GM19328 (cell line): ENCODE measurements around the gene ECI1.

ENCODE experiments used
- ATAC-seq: cut with Tn5 transposase; IDR thresholded peaks from one replicate; pipeline ENCODE4 v1.9.1; 2021; ENCODE audit warnings: mild to moderate bottlenecking, moderate library complexity; ENCODE audit not compliant: unreplicated experiment

The ECI1 gene

DNA sequence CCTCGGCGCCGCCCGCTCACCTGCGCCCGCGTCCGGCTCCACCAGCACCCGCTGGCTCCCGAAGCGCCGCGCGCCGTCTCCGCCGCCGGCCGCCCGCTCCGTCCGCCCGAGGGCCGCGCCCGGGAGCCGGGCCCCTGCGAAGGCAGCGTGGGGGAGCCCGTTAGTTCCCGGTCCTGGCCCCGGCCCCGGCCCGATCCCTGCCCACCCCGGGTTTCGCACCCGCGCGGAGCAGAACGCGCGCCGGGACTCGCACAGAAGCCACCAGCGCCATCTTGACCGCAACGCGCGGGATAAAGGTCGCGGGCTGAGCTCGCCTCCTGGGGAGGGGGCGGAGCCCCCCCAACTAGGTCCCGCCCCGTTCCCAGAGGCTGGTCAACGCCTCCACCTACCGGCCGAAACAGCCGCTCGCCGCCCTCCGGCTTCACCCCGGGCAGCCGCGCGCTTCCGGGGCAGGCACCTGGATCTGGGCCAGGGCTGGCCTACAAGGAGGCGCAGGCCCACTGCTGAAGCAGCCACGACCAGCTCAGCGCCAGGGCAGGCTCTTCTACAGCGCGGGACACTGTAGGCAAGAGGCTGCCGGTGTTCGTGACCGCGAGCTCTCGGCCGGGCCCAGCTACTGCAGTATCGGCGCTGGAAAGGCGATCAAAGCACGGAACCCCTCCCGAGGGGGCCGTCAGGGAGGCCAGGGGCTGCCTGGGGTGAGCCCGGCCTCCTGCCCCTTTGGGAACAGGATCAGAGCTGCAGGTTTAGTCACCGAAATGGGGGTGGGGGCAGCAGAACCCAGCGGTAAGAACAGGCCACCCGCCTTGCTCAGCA lies at the start of gene ECI1:
ECI1 (minus strand) TSS at position 292 of the 816 bp plus-strand sequence; CDS start at position 271, 21 bp downstream.
- peak; percentile 93 for ATAC-seq

GRCh38 chr16:2299915-2300192 lies 48.5 kb upstream of the ECI1 start:
- no peak for ATAC-seq

DNA sequence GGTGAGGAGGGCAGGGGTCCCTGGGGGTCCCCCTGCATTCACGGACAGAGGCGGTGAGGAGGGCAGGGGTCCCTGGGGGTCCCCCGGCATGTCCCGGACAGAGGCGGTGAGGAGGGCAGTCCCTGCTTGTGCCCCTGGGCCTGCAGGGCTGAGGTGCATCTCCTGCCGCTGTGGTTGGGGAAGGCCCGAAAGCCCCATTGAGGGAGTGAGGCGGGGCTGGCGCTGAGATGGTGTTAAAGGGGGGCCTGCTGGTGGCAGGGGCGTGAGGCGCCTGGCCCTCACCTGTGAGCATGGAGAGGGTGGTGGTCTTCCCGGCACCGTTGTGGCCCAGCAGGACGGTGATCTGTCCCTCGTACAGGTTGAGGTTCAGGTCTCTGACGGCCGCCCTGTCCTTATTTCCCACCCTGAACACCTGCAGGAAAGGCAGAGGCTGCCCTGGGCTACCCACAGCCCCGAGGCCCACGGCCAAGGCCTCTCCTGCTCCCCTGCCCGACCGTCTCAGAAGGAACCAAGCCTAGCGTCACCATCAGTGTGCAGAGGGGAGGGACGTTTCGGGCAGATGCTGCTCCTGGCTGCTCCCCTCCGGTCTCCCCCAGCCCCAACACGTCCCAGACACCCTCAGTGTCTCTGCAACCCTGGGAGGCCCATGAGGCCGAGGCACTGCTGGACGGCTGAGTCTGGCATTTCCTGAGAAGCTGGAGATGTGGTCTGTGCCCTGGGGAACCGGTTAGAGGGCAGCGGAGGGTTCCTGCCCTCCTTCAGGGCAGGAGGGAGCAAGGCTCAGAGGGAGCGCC lies 47.9 kb upstream of the ECI1 start:
- no peak for ATAC-seq

- no peak for ATAC-seq
These were observed 47.2 kb upstream of the ECI1 start for GRCh38 chr16:2298621-2299020.

GRCh38 chr16:2297506-2297860 lies 46.1 kb upstream of the ECI1 start:
- ATAC-seq = no peak

- ATAC-seq = no peak
These were observed 45.5 kb upstream of the ECI1 start for GRCh38 chr16:2296661-2297505.

DNA sequence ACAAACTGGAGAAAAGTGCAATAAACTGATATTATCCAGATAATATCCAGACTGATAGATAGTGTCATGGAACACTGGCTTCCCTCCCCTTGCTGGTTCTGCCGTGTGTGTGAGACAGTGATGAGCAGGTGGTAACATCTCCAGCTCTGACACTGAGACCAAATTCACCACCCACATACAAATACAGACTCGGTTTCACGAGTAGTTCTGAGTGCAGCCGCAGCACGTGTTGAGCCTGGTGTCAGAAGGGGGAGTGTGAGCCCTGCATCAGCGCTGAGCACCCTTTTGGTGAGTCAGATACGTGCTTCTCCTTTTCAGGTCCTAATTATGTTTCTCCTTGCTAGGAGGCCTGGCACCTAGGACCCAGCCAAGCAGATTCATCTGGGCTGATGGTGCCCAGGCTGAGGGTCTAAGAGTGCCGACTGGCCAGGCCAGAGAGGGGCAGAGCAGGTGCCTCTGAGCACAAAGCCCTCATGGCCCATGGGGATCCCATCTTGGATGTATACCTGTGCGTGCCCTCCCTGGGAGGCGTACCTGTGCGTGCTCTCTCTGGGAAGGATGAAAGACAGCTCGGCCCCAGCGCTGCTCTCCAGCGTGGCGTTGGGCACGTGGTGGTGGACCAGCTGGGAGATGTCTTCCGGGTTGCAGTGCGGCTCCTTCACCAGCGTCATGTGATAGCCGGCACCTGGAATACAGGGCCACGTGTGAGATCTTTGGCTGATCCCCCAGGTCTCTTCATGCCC lies 43.8 kb upstream of the ECI1 start:
- ATAC-seq = peak; percentile 76

- ATAC-seq = no peak
These were observed 40.8 kb upstream of the ECI1 start for GRCh38 chr16:2292221-2292620.

DNA sequence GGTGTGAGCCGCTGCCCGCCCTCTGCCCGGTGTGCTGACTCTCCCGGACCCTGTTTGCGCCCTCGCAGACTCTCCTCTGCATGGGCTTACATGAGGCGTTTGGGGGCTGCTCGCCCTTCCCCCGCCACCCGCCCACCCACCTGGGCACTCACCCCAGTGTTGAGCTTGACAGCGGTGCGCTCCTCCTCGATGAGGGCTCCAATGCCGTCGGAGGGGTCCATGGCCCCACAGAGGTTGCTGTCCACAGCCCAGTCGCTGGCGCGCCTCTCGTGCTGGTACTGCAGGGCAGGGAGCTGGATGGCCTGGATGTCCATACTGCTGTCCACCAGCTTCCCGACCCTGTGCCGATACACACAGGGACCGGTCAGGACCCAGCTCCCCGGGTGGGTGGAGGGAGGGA lies 37.9 kb upstream of the ECI1 start:
- no peak for ATAC-seq

GRCh38 chr16:2288726-2289125 lies 37.3 kb upstream of the ECI1 start:
- no peak for ATAC-seq

DNA sequence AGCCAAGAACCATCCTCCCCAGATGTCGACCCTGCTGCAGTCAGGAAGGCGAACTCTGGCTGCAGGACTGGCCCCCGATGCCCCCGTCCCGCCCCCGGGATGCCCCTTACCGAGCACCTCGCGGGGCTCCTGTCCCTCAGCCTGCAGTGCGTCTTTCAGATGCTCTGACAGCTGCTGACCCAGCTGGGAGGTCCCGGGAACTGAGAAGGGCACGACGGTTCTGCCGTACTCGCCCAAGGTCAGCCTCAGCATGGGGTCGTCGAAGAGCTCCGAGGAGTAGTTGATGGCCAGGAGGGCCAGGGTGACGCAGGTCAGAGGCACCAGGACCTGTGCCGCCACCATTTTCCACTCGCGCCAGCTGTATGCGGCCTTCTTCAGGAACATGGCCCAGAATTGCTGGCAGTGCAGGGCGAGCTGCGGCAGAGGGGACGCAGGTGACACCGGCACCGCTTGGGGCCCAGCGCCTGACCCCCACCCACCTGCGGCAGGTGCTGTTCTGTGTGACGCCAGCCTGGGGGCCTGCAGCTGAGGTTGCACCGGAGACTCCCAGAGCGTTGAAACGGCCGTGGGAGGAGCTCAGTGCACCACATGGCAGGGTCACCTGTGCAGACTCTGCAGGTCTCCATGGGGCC lies 36.6 kb upstream of the ECI1 start:
- ATAC-seq = no peak

- no peak for ATAC-seq
These were observed 35.2 kb upstream of the ECI1 start for GRCh38 chr16:2286550-2286949.

DNA sequence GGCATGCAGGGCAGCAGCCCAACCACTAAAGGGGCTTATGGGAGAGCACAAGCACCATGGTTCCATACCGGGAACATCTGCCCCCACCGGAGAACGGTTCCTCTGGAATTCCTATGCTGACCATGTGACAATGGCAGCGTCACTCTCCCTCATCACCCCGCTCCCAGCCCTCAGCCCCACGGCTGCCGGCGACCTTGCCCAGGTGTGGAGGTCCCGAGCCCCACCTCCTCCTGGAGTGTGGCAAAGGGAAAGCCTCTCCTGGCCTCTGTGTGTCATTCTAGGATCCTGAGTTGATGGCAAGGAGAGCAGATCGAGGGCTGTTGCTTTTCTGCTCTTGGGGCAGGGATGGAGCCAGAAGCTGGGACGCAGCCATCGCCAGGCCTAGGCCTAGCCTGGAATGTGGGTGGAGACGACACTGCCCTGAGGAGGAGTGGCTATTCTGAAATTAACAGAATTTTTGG lies 34.4 kb upstream of the ECI1 start:
- no peak for ATAC-seq

DNA sequence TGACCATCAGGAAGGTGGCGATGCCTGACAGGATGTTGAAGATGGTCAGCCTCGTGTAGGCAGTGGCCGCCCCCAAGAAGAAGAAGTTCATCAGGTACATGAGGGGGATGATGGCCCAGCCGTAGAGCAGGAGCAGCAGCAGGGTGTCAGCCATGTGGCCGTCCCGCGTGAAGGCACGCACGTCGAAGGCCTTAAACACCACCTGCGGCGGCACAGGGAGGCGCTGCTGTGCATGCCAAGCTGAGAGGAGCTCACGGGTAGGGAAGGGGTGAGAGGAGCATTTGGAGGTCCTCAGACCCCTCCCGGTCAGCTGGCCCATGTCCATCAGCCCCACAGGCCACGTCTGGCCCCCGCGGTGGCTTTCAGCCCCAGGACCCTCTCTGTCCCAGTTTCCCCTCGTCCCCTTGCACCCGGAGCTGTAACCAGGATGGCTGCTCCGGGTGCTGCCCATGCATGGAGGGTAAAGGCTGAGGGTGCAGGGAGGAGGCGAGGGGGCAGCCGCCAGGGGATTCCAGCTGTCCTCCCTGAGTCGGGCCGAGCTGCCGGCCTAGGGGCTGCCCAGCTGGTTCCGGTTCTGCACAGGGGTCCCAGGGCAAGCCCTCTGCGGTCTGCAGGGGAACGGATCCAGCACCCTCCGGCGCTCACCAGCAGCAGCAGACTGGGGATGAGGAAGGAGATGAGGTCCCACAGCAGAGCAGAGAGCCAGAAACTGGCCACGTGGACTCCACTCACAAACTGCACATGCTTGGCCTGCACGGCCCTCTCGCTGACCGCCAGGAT lies 33.6 kb upstream of the ECI1 start:
- no peak for ATAC-seq

- no peak for ATAC-seq
These were observed 32.8 kb upstream of the ECI1 start for GRCh38 chr16:2284001-2284770.

DNA sequence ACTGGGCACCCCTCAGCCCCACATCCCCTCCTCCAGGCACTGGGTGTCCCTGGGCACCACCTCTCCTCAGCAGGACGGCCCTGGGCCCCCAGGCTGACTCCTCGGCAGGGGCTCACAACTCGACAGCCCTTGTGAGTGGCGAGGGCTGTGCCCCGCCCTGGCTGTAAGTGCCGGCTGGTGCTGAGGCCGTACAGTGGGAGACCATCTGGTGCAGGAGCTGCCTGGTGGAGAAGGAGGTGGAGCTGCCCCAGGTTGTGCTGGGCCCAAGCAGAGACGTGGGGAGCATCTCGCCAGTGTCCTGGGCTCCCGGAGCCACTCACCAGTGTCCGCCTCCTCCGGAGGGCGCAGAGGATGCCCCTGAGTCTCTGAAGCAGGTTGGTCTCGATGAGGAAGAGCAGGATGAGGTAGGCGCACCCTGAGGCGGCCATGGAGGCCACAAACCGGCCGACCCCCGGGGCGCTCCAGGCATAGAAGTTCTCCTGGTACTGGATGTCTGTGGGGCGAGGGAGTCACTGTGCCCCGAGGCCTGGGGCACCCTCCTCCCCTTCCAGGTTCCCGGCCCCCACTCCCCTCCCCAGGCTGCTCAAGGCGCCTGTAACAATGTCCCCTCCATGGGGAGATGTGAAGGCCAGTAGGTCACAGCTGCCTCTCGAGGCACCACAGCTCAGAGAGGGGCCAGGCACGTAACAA lies 31.6 kb upstream of the ECI1 start:
- ATAC-seq = no peak

GRCh38 chr16:2282262-2282661 lies 30.9 kb upstream of the ECI1 start:
- ATAC-seq = no peak

GRCh38 chr16:2280981-2281542 lies 29.7 kb upstream of the ECI1 start:
- ATAC-seq = no peak
